GDM1 (cell line): Measurements from ENCODE around the gene FAM149B1.
A peak's percentile ranks its signal among the peaks of the same experiment; 100 is the strongest.
"Not testable (repeated sequence)": the region's sequence is repeated elsewhere in the genome, so short reads cannot be mapped to it uniquely, and the experiment has no call there.

Experiments used
- DNase-seq: peaks from one replicate; lab custom pipeline; 2025; lab: John Stamatoyannopoulos, UW

FAM149B1 gene

GRCh38 chr10:73233883-73234282 lies 66.0 kb downstream of the FAM149B1 start:
- DNase-seq: no peak

GRCh38 chr10:73234695-73235094 lies 66.8 kb downstream of the FAM149B1 start:
- DNase-seq: no peak

- DNase-seq: no peak
Observed at GRCh38 chr10:73238990-73239566, 71.2 kb downstream of the FAM149B1 start.

- no peak for DNase-seq
Observed at GRCh38 chr10:73239908-73240307, 72.0 kb downstream of the FAM149B1 start.

GRCh38 chr10:73244866-73245477 lies 77.1 kb downstream of the FAM149B1 start:
- peak; percentile 50 for DNase-seq

GRCh38 chr10:73246322-73246645 lies 78.4 kb downstream of the FAM149B1 start:
- no peak for DNase-seq

- peak; percentile 95 for DNase-seq
Observed at GRCh38 chr10:73246646-73247508, 79.0 kb downstream of the FAM149B1 start, which contains the start of gene DNAJC9. DNAJC9 (minus strand) TSS chr10:73247255; CDS start chr10:73247189, 66 bp downstream.

- DNase-seq: no peak
Observed at GRCh38 chr10:73247509-73248258, 79.8 kb downstream of the FAM149B1 start.

GRCh38 chr10:73248259-73248724 lies 80.4 kb downstream of the FAM149B1 start:
- no peak for DNase-seq

GRCh38 chr10:73251683-73252444 lies 83.9 kb downstream of the FAM149B1 start:
- no peak for DNase-seq

- DNase-seq: peak; percentile 92
Observed at GRCh38 chr10:73252445-73253224, 84.7 kb downstream of the FAM149B1 start, which contains the start of gene MRPS16. MRPS16 (minus strand) TSS chr10:73252644; CDS start chr10:73252482, 162 bp downstream.

- no peak for DNase-seq
Observed at GRCh38 chr10:73253225-73253555, 85.3 kb downstream of the FAM149B1 start.

GRCh38 chr10:73258612-73259011 lies 90.7 kb downstream of the FAM149B1 start:
- not testable (repeated sequence) for DNase-seq

GRCh38 chr10:73261362-73261995 lies 93.6 kb downstream of the FAM149B1 start:
- DNase-seq: no peak

- no peak for DNase-seq
Observed at GRCh38 chr10:73262105-73262730, 94.3 kb downstream of the FAM149B1 start.

GRCh38 chr10:73262880-73263555 lies 95.1 kb downstream of the FAM149B1 start:
- DNase-seq: no peak

- no peak for DNase-seq
Observed at GRCh38 chr10:73263693-73264347, 95.9 kb downstream of the FAM149B1 start.

- no peak for DNase-seq
Observed at GRCh38 chr10:73264423-73264822, 96.5 kb downstream of the FAM149B1 start.

- no peak for DNase-seq
Observed at GRCh38 chr10:73281097-73281496, 113.2 kb downstream of the FAM149B1 start.
